Motor neuron (in vitro differentiated cells): Measurements from ENCODE around the gene KCNAB1. TPM values are rescaled to one million over a fixed set of nuclear protein-coding genes. Genes with fewer than 3 reads are reported as not detected.
"Not testable (repeated sequence)": the region's sequence is repeated elsewhere in the genome, so short reads cannot be mapped to it uniquely, and the experiment has no call there.

Experiments used
- ATAC-seq, 8 experiments: fragments of 200-7000 bp; cut with Tn5 transposase; replicated peaks in 6 of 8; 2 replicates each; pipeline ENCODE4 v1.8.0; 2021; ENCODE audit warnings: mild to moderate bottlenecking in 8 of 8, moderate library complexity in 8 of 8
- H3K27ac ChIP-seq, 2 donors: fragments of 250-450 bp; sonication (Bioruptor Pico); 2 replicates each; pipeline ENCODE4 v1.9.0; 2021; ENCODE audit warnings: antibody characterized with exemption in 2 of 2, mild to moderate bottlenecking in 2 of 2, moderate library complexity in 1 of 2
- H3K4me1 ChIP-seq, 2 donors: fragments of 250-450 bp; sonication (Bioruptor Pico); replicated peaks in 1 of 2; 2 replicates each; pipeline ENCODE4 v1.6.1; 2021; ENCODE audit warnings: antibody characterized with exemption in 2 of 2, mild to moderate bottlenecking in 2 of 2, moderate library complexity in 1 of 2
- H3K4me3 ChIP-seq, 5 donors: fragments of 250-450 bp; sonication (Bioruptor Pico); 2 replicates each; pipeline ENCODE4 v1.9.0; 2021; ENCODE audit warnings: antibody characterized with exemption in 5 of 5, mild to moderate bottlenecking in 5 of 5, moderate library complexity in 4 of 5
- WGBS, 10 experiments: fragments of 450-650 bp; shearing (Covaris generic); methylation state at CpG; one replicate each; pipeline ENCODE4 v1.0.0; 2022; 5-methylcytosine and 5-hydroxymethylcytosine counted together
- in situ Hi-C, 9 experiments: fragments of 400-800 bp; cut with MboI; loops; one replicate each; pipeline ENCODE4 v1.15.0; 2021; ENCODE audit warnings: low sequenced_read_pairs in 9 of 9, low pct_unique_long_range_greater_than_20kb in 2 of 9; ENCODE audit not compliant: unreplicated experiment in 9 of 9
- total RNA-seq, 8 experiments: library from RNA; unstranded; fragments of 300-600 nt; gene quantifications; 2 replicates each; pipeline versions ENCODE4 v1.2.3 to v1.2.4, GENCODE V29; 2022

Gene KCNAB1
- total RNA-seq, 8 experiments from 2014 or later: 1.7 to 4.8 (median 2.8) TPM

DNA sequence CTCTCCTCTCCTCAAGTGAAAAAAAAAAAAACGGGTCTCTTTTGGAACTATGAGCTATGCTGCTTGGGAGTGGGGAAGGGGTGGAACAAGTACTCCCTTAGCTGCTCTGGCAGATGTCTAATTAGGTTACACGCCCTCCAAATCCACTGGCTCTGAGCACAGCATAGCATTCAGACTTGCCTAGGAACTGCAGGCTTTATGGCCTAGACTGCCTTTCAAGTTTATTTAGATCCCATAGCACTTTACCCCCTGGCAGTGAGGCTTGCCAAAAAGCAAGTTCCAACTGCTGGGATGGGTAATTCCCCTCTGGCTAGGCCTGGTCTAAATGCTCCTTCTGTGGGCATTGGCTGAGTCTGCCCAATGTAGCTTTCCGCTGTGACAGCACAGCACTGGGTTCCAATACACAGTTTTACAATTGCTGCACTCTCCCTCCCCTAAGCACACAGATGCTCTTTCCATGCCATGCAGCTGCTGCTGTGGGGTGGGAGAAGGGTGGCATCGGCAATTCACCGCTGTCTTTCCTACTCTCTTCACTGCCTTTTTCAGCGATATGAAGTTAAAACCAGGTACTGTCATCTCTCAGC is 152.8 kb downstream of the KCNAB1 start:
- Histone ChIP-seq H3K4me1 (no peaks in the 10 kb centered on the region), H3K4me3 (no peak overlapping the region), H3K27ac (no peak overlapping the region)
- in situ Hi-C loops: no loop called here
- WGBS, 10 experiments: 0 to 100% (median 80%) methylated on average over 1 to 5 of the region's 6 CpGs; no CpG with 5 or more reads in 3 of the 10 experiments
- peak in 2 of 8 experiments; percentile 42 to 88 for ATAC-seq

DNA sequence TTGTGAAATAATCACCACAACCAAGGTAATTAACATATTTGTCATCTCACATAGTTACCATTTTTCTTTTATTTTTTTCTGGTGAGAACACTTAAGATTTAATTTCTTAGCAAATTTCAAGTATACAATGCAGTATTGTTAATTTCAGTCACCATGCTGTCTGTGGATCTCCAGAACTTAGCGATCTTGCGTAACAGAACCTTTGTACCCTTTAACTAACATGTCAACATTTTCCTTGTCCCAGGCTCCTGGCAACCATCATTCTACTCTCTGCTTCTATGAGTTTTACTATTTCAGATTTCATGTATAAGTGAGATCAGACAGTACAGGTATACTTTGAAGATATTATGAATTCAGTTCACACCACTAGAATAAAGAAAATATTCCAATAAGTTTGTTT is 154.4 kb downstream of the KCNAB1 start:
- Histone ChIP-seq H3K27ac (no peak overlapping the region), H3K4me3 (no peak overlapping the region), H3K4me1 (no peaks in the 10 kb centered on the region)
- in situ Hi-C loops: no loop called here
- 63 to 100% (median 100%) methylated on average over 1 to 2 of the region's 2 CpGs; no CpG with 5 or more reads in 1 of the 10 experiments for WGBS, 10 experiments
- ATAC-seq: no peak

DNA sequence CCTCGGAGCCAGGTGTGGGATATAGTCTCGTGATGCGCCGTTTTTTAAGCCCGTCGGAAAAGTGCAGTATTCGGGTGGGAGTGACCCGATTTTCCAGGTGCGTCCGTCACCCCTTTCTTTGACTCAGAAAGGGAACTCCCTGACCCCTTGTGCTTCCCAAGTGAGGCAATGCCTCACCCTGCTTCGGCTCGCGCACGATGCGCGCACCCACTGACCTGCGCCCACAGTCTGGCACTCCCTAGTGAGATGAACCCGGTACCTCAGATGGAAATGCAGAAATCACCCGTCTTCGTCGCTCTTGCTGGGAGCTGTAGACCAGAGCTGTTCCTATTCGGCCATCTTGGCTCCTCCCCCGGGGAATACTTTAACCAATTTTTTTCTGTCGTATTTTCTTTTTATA is 164.3 kb downstream of the KCNAB1 start:
- H3K27ac ChIP-seq, H3K4me3 ChIP-seq, in situ Hi-C loops, H3K4me1 ChIP-seq, ATAC-seq: not testable (repeated sequence)
- WGBS, 10 experiments: 60 to 100% (median 92%) methylated on average over 1 to 7 of the region's 24 CpGs; no CpG with 5 or more reads in 1 of the 10 experiments

DNA sequence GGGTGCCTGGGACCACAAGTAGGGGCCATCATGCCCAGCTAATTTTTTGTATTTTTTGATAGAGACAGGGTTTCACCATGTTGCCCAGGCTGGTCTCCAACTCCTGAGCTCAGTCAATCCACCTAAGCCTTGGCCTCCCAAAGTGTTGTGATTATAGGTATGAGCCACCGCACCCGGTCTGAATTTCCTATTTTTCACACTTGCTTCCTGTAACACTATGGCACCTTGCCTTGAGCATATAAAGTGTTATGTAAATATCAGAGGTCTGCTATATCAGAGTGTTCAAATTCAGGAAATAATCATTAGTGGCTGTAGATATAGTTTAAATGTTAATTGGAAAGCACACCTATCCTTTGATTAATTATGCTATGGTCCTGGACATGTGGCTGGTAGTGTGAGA is 165.2 kb downstream of the KCNAB1 start:
- in situ Hi-C loops: no loop called here
- 83 to 100% (median 100%) methylated on average over 1 to 2 of the region's 2 CpGs; no CpG with 5 or more reads in 5 of the 10 experiments for WGBS, 10 experiments
- Histone ChIP-seq H3K4me1 (peaks cover 0 to 2% of the 10 kb centered on the region in 2 donors), H3K27ac (no peak overlapping the region), H3K4me3 (no peak overlapping the region)
- no peak for ATAC-seq

DNA sequence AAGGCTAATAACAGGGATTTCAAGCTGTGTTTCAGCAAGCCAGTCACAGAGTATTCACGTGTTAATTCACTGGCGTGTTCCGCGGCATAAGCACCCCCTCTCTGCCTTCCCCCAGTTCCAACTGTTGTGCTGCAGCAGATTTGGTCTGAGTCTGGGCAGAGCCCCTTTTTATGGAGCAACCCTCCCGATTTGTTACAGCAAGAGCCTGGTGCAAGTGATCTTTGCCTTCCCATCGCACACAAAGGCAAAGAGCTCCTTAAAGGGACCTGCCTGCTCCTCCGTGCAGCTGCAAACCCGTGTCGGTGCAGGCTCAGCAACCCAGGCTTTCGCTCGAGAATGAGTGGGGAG is 170.5 kb downstream of the KCNAB1 start:
- in situ Hi-C loops: no loop called here
- Histone ChIP-seq H3K27ac (no peak overlapping the region), H3K4me3 (peak overlapping the region; percentile 40 to 72 (median 50)), H3K4me1 (peaks cover 3 to 6% of the 10 kb centered on the region in 2 donors)
- peak in 7 of 8 experiments; percentile 31 to 78 (median 70) for ATAC-seq
- 0 to 18% (median 2%) methylated on average over 1 to 8 of the region's 11 CpGs; no CpG with 5 or more reads in 5 of the 10 experiments for WGBS, 10 experiments

DNA sequence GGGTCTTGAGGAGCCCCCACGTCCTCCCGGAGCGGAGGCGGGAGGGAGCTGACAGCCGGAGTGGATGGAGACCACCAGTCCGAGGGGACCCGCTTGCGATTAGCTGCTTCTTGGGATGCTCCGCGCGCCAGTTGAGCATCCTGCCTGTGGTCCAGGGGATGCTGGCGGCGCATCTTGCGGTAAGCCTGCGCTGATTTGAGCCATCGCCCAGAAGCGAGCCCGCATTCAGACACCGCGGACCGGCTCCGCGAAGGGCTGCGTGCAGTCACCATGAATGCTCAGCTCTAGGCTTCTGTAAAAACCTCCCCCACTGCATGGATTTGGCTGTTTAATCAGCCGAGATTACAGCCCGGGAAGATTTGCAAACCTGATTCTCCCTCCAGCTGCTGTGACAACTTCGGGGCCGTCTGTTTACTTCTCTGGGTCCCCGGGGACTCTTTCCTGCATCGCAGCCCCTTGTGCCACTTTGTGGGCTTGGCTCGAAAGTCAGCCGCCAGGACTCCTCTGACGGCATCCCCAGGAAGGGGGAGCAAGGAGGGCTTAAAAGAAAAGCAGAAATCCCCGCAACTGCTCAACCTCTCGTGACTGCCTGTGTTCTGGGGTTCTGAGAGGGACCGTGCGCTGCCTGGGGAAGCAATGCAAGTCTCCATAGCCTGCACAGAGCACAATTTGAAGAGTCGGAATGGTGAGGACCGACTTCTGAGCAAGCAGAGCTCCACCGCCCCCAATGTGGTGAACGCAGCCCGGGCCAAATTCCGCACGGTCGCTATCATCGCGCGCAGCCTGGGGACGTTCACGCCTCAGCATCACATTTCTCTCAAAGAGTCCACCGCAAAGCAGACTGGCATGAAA is 171.1 kb downstream of the KCNAB1 start:
- WGBS, 10 experiments: 0 to 13% (median 0%) methylated on average over 1 to 11 of the region's 51 CpGs; no CpG with 5 or more reads in 3 of the 10 experiments
- Histone ChIP-seq H3K27ac (no peak overlapping the region), H3K4me3 (peak overlapping the region; percentile 40 to 72 (median 50)), H3K4me1 (peaks cover 3 to 6% of the 10 kb centered on the region in 2 donors)
- peak; percentile 43 to 91 (median 87) for ATAC-seq
- in situ Hi-C loops: no loop called here

DNA sequence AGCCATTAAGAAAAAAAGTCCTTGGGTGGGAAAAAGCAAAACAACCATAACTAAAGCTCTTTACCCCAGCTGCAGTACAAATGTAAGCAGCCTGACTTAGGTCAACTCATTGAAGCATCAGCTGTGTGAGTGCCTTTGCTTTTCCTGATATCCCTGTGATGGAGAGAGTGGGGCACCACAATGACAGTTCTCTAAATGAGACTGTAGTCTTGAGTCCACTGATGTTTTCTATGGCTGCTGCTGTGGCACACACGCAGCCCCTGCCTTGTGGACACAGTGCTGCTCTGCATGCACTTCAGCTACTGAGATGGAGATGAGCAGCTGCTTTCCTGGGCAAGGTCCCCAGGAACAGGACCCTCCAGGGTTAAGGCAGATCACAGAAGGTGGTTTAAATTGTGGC is 173.2 kb downstream of the KCNAB1 start:
- WGBS, 10 experiments: 67 to 100% (median 80%) methylated on average over 1 of the region's 1 CpG; no CpG with 5 or more reads in 5 of the 10 experiments

DNA sequence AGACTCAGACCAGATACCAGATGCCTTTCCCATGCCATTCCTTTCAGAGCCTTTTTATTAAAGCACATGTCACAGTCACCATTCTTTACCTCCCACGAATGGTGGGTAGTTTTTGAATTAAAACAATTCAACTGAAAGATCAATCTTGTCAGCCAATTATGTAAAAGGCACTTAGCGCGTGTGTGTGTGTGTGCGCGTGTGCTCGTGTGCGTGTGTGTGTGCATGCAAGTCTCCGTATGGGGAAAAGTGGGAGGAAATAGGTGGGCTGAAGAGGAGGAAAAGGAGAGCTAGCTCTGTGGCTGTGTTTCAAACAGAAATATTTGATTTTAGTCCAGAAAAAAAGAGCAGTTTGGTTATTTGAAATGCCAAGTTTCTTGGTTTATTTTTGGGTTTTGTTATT is 177.2 kb downstream of the KCNAB1 start:
- in situ Hi-C loops: no loop called here
- peaks cover 0 to 3% of the 10 kb centered on the region in 2 donors for H3K4me1 ChIP-seq
- H3K27ac ChIP-seq: no peak overlapping the region
- 17 to 92% (median 74%) methylated on average over 1 to 8 of the region's 8 CpGs; no CpG with 5 or more reads in 1 of the 10 experiments for WGBS, 10 experiments
- ATAC-seq: peak in 4 of 8 experiments; percentile 4 to 29 (median 22)
- no peak overlapping the region for H3K4me3 ChIP-seq

More for the DNA sequence above, 173.2 kb downstream of the KCNAB1 start:
- Histone ChIP-seq H3K4me1 (peaks cover 6 to 7% of the 10 kb centered on the region in 2 donors), H3K4me3 (no peak overlapping the region), H3K27ac (no peak overlapping the region)
- in situ Hi-C loops: no loop called here
- peak in 1 of 8 experiments; percentile 13 for ATAC-seq

DNA sequence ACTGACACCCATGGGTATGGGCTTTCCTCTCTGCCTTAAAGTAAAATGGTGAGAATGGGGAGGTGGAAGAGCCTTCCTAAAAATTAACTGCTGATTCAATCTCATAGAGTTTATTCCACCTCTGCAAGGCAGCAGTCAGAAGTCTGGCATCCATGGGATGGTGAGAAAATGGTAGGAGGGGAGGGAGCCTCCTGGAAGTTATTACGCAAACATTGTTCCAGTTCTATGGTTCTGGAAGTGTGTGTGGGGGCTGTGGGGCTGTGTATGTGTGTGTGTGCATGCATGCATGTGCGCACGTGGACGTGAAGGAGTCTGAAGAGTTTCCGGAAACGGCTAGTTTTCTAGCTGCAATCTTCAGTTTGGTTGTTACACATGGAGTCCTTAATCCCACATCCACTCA is 177.6 kb downstream of the KCNAB1 start:
- no peak for ATAC-seq
- 78 to 100% (median 93%) methylated on average over 1 to 6 of the region's 6 CpGs; no CpG with 5 or more reads in 2 of the 10 experiments for WGBS, 10 experiments
- Histone ChIP-seq H3K4me1 (peaks cover 0 to 3% of the 10 kb centered on the region in 2 donors), H3K4me3 (no peak overlapping the region), H3K27ac (no peak overlapping the region)
- in situ Hi-C loops: no loop called here

DNA sequence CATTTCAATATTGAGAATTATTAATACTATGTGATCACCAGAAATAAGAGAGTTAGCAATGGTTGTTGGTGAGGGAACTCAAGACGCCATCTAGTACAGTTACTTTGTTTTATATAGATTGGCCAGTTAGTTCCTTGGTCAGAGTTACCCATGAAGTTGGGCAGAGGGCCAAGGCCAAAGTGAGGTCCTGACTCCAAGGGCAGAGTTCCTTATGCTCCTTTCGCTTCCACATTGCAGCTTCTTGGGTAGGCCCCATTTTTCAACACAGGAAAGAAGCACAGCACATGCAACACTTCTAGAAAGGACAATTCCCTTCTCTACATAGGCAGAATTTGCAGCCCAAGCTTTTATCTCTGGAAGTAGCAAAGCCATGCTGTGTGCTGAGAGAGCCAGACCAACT is 178.6 kb downstream of the KCNAB1 start:
- H3K27ac ChIP-seq: no peak overlapping the region
- in situ Hi-C loops: no loop called here
- 57 to 100% (median 92%) methylated on average over 1 to 2 of the region's 2 CpGs; no CpG with 5 or more reads in 2 of the 10 experiments for WGBS, 10 experiments
- ATAC-seq: no peak
- no peak overlapping the region for H3K4me3 ChIP-seq
- H3K4me1 ChIP-seq: peaks cover 0 to 3% of the 10 kb centered on the region in 2 donors

DNA sequence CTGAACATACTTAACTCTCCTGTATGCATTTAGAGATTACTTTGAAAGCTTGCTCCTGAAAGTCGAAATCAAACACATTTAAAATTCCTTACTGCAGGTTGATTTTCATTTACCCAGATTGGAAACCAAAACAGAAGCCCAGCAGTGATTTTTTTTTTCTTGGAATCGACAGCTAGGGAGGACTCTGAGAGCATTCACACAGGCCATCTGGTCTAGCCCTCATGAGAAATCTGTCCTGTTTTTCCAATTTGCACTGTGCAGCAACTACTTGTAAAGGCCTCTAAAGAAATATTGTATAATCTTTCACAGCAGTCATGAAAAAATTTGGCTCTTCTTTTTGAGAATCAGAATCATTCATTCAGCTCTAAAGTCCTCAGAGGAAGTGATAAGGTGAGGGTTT is 179.2 kb downstream of the KCNAB1 start:
- 0 to 80% (median 33%) methylated on average over 1 to 2 of the region's 2 CpGs; no CpG with 5 or more reads in 4 of the 10 experiments for WGBS, 10 experiments
- H3K27ac ChIP-seq: no peak overlapping the region
- peaks cover 0 to 3% of the 10 kb centered on the region in 2 donors for H3K4me1 ChIP-seq
- no peak for ATAC-seq
- in situ Hi-C loops: no loop called here
- no peak overlapping the region for H3K4me3 ChIP-seq

DNA sequence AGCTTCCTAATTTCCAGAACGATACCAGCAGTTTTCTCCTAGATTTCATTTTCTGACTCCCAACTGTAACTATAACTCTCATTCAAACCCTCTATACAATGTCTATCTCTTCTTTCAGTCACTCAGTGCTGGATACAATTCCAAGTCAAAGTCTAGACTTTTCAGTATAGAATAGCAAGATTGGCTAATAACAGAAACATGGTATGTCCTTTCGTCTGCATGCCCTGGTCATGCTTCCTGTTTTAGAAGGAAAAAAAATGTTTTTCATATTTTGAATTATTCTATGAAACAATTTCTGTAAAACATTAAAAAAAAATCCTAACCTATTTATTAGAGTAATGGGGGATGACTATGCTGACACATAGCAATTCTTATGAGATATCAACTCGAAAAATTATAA is 180.0 kb downstream of the KCNAB1 start:
- in situ Hi-C loops: no loop called here
- no peak overlapping the region for H3K27ac ChIP-seq
- 50 to 97% (median 89%) methylated on average over 1 to 3 of the region's 3 CpGs; no CpG with 5 or more reads in 3 of the 10 experiments for WGBS, 10 experiments
- peaks cover 0 to 3% of the 10 kb centered on the region in 2 donors for H3K4me1 ChIP-seq
- ATAC-seq: no peak
- H3K4me3 ChIP-seq: no peak overlapping the region
